Gastrocnemius medialis (tissue), 4 donors: ENCODE data around the gene KPNA4.

Experiments used
- POLR2A ChIP-seq, 2 donors: fragments of 450-650 bp; IDR thresholded peaks; one replicate each; pipeline ENCODE4 v1.6.1; 2017; ENCODE audit warnings: antibody characterized with exemption in 2 of 2, mild to moderate bottlenecking in 2 of 2, moderate library complexity in 2 of 2
- TF ChIP-seq, protein P1 (sequence below), 5 experiments: fragments of 450-650 bp in 3 of 5; fragments of 200-600 bp in 2 of 5; sonication (generic) in 2 of 5; IDR thresholded peaks in 4 of 5; conservative IDR thresholded peaks in 1 of 5; 1 replicate in 4 of 5; 2 replicates in 1 of 5; pipeline ENCODE4 v1.5.1; 2016 to 2019; ENCODE audit warnings: antibody characterized with exemption in 5 of 5, mild to moderate bottlenecking in 3 of 5, moderate library complexity in 3 of 5

DNA sequence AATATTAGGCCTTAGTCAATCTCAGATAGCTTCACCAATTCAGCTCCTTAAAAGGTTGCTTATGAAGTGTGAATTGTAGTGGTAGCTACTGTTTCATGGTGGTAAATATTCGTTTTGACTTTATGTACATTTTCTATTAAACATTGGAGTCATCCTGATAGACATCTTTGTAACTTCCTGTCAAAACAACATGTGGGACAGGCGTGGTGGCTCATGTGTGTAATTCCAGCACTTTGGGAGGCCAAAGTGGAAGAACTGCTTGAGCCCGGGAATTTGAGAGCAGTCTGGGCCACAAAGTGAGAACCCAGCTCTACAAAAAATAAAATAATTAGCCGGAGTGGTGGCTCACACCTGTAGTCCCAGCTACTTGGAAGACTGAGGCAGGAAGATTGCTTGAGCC lies 113.8 kb downstream of the KPNA4 start:
- TF ChIP-seq, protein P1, sequence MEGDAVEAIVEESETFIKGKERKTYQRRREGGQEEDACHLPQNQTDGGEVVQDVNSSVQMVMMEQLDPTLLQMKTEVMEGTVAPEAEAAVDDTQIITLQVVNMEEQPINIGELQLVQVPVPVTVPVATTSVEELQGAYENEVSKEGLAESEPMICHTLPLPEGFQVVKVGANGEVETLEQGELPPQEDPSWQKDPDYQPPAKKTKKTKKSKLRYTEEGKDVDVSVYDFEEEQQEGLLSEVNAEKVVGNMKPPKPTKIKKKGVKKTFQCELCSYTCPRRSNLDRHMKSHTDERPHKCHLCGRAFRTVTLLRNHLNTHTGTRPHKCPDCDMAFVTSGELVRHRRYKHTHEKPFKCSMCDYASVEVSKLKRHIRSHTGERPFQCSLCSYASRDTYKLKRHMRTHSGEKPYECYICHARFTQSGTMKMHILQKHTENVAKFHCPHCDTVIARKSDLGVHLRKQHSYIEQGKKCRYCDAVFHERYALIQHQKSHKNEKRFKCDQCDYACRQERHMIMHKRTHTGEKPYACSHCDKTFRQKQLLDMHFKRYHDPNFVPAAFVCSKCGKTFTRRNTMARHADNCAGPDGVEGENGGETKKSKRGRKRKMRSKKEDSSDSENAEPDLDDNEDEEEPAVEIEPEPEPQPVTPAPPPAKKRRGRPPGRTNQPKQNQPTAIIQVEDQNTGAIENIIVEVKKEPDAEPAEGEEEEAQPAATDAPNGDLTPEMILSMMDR (IDR thresholded peaks at IDR 0.05 in 4 of 5, conservative IDR thresholded peaks at IDR 0.05 in 1 of 5): no peak
- TF ChIP-seq POLR2A (IDR thresholded peaks at IDR 0.05): no peak
